Mesothelial cell of epicardium (in vitro differentiated cells): ENCODE measurements around the gene ELL3. TPM values are rescaled to one million over a fixed set of nuclear protein-coding genes. Genes with fewer than 3 reads are reported as not detected.

Experiments used
- DNase-seq, 2 experiments: peaks; one replicate each; pipeline ENCODE4 v3.0.0; 2021; ENCODE audit warnings: low spot score in 2 of 2; ENCODE audit not compliant: unreplicated experiment in 2 of 2
- H3K27ac Mint-ChIP-seq: 2 replicates; pipeline ENCODE4 v1.8.0; 2021; ENCODE audit warnings: mixed read lengths
- H3K27me3 Mint-ChIP-seq: 2 replicates; pipeline ENCODE4 v1.8.0; 2021; ENCODE audit warnings: low read depth, mixed read lengths
- H3K36me3 Mint-ChIP-seq: 2 replicates; pipeline ENCODE4 v1.8.0; 2021; ENCODE audit warnings: mixed read lengths
- H3K4me1 Mint-ChIP-seq: 2 replicates; pipeline ENCODE4 v1.8.0; 2021; ENCODE audit warnings: mixed read lengths
- H3K4me3 Mint-ChIP-seq: 2 replicates; pipeline ENCODE4 v1.8.0; 2021; ENCODE audit warnings: mild to moderate bottlenecking, moderate library complexity, mixed read lengths
- H3K9me3 Mint-ChIP-seq: 2 replicates; pipeline ENCODE4 v1.8.0; 2021; ENCODE audit warnings: mixed read lengths
- CTCF ChIP-seq: fragments of 200-600 bp; sonication (generic); IDR thresholded peaks from one replicate; pipeline ENCODE4 v1.5.0; 2021; ENCODE audit warnings: antibody characterized with exemption; ENCODE audit not compliant: unreplicated experiment
- total RNA-seq: library from RNA; stranded (reverse); gene quantifications from 3 replicates; pipeline ENCODE4 v1.2.1, GENCODE V29; 2021

The ELL3 gene
- total RNA-seq, 1 donor from 2014 or later, result 0.69 TPM

DNA sequence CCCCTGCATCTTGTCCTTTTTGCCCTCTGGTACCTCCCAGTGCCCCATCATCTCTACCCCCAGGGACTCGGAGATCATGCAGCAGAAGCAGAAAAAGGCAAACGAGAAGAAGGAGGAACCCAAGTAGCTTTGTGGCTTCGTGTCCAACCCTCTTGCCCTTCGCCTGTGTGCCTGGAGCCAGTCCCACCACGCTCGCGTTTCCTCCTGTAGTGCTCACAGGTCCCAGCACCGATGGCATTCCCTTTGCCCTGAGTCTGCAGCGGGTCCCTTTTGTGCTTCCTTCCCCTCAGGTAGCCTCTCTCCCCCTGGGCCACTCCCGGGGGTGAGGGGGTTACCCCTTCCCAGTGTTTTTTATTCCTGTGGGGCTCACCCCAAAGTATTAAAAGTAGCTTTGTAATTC lies 16.9 kb upstream of the ELL3 start:
- no peak for DNase-seq
- H3K36me3 Mint-ChIP-seq, result peaks cover 24% of the 10 kb centered on the region
- no peak for TF ChIP-seq CTCF
- H3K4me1 Mint-ChIP-seq, result peaks cover 28% of the 10 kb centered on the region
- peak overlapping the region; percentile 99 for H3K27ac Mint-ChIP-seq
- H3K4me3 Mint-ChIP-seq, result peak overlapping the region; percentile 99
- no peaks in the 10 kb centered on the region for H3K27me3 Mint-ChIP-seq
- H3K9me3 Mint-ChIP-seq, result no peaks in the 10 kb centered on the region

DNA sequence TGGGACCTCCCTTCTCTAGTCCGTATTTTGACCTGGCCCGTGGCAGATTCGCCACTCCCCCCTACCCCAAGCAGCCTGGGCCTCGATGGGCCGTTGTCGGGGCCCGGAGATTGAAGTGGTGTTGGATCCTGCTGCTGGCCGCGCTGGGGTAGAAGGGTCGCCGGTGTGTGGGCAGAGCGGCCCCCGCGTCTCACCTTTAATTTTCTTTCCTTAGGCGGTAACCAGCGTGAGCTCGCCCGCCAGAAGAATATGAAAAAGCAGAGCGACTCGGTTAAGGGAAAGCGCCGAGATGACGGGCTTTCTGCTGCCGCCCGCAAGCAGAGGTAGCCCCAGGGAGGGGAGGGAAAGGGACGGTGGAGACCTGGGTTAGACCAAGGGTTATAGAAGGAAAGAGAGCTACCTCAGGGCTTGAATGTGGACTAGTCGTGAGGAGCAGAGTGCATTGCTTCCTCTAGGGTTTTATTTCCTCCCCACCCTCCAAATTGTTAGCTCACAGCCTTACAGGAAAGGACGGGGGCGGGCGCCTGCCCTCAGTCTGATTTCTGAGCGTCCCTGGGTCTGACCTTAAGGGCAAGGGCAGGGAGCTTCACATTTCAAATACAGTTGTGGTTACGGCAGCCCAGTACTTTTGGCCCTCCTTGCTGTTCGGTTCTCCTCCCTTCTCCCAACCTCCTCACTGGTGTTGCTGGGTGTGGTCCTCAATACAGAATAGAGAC lies 16.2 kb upstream of the ELL3 start:
- Mint-ChIP-seq H3K27ac (peak overlapping the region; percentile 99), H3K4me3 (peak overlapping the region; percentile 99), H3K9me3 (no peaks in the 10 kb centered on the region), H3K4me1 (peaks cover 23% of the 10 kb centered on the region), H3K36me3 (peaks cover 20% of the 10 kb centered on the region), H3K27me3 (no peaks in the 10 kb centered on the region)
- TF ChIP-seq CTCF, result no peak
- no peak for DNase-seq

- TF ChIP-seq CTCF, result no peak
- Mint-ChIP-seq H3K9me3 (no peaks in the 10 kb centered on the region), H3K4me3 (peak within 1 kb of the TSS; percentile 99), H3K27me3 (no peaks in the 10 kb centered on the region), H3K27ac (peak within 1 kb of the TSS; percentile 99), H3K4me1 (peaks cover 23% of the 10 kb centered on the region), H3K36me3 (peaks cover 20% of the 10 kb centered on the region)
- DNase-seq, result peak; percentile 99
Observed at GRCh38 chr15:43791993-43792760, 15.4 kb upstream of the ELL3 start, which contains the start of gene SERF2. SERF2 (plus strand) TSS chr15:43792320; CDS start chr15:43792377, 57 bp downstream.

DNA sequence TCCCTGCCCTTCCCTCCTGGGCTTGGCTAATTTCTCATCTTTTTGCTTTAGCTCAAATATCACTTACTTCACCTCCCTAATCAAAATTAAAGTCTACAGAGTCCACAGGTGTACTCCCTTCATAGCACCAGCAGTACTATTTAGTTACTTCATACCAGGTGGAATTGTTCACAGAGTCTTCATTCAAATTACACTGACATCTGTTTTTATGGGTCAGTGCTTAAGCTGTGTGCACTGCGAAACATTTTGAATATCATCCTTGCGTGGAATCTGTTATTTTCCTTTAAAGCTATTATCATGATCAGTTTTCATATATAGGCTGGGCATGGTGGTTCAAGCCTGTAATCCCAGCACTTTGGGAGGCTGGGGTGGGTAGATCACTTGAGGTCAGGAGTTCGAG lies 12.6 kb upstream of the ELL3 start:
- peaks cover 19% of the 10 kb centered on the region for H3K4me1 Mint-ChIP-seq
- H3K36me3 Mint-ChIP-seq, result peaks cover 5% of the 10 kb centered on the region
- no peak overlapping the region for H3K27ac Mint-ChIP-seq
- no peak for TF ChIP-seq CTCF
- no peaks in the 10 kb centered on the region for H3K9me3 Mint-ChIP-seq
- H3K27me3 Mint-ChIP-seq, result no peaks in the 10 kb centered on the region
- no peak for DNase-seq
- no peak overlapping the region for H3K4me3 Mint-ChIP-seq

- Mint-ChIP-seq H3K36me3 (no peaks in the 10 kb centered on the region), H3K27ac (no peak overlapping the region), H3K4me3 (no peak overlapping the region), H3K4me1 (peaks cover 9% of the 10 kb centered on the region), H3K27me3 (peaks cover 6% of the 10 kb centered on the region), H3K9me3 (no peaks in the 10 kb centered on the region)
- DNase-seq, result no peak
- no peak for TF ChIP-seq CTCF
Observed at GRCh38 chr15:43779016-43779415, 2.2 kb upstream of the ELL3 start.
